Measurements from ENCODE around the gene PARD6G.

Gene PARD6G

DNA sequence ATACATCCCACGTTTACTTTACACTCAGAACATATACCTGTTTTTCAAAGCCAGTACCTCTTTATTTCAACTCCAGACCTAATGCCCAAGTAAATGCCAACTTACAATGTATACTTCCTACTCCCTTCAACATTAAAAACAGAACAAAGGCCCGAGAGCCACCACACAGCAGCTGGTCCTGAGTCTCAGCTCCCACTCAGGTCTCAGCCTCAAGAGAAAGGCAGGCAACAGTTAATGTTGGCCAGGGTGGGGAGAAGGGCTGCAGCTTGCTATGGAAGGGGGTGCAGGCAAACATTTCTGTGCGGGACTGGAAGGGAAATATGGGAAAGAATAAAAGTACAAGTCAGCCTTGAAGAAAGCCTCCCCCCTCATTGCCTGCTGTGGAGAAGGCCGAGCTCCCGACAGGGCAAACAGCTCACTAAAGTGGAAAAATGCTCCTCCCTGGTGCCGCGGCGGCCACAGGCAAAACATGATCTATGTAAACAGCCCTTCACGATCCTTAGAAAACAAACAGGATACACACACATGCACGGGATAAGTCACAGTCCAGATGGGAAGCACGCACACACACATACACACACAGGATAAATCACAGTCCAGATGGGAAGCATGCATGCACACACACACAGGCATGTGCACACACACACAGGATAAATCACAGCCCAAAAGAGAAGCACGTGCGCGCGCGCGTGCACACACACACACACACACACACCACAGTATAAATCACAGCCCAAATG lies 70.8 kb downstream of the PARD6G start:
- Histone ChIP-seq H3K79me2 (no peaks in the 10 kb centered on the region), H3K27me3 (ENCODE audit: control insufficient read depth, insufficient read depth, low read length) (no peaks in the 10 kb centered on the region), H3K9me3 (ENCODE audit: control insufficient read depth, low read length) (no peaks in the 10 kb centered on the region), H3K36me3 (ENCODE audit: control insufficient read depth, insufficient read depth, low read length) (no peaks in the 10 kb centered on the region), H3K4me3 (ENCODE audit: low read depth, low read length) (no peak overlapping the region), H3K4me2 (ENCODE audit: low read length) (no peak overlapping the region), H3K9ac (no peak overlapping the region), H3K4me1 (no peaks in the 10 kb centered on the region), H3K27ac (no peak overlapping the region), H2AFZ (no peak overlapping the region)
- TF ChIP-seq, protein P1, sequence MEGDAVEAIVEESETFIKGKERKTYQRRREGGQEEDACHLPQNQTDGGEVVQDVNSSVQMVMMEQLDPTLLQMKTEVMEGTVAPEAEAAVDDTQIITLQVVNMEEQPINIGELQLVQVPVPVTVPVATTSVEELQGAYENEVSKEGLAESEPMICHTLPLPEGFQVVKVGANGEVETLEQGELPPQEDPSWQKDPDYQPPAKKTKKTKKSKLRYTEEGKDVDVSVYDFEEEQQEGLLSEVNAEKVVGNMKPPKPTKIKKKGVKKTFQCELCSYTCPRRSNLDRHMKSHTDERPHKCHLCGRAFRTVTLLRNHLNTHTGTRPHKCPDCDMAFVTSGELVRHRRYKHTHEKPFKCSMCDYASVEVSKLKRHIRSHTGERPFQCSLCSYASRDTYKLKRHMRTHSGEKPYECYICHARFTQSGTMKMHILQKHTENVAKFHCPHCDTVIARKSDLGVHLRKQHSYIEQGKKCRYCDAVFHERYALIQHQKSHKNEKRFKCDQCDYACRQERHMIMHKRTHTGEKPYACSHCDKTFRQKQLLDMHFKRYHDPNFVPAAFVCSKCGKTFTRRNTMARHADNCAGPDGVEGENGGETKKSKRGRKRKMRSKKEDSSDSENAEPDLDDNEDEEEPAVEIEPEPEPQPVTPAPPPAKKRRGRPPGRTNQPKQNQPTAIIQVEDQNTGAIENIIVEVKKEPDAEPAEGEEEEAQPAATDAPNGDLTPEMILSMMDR (IDR thresholded peaks at IDR 0.05) = no peak

DNA sequence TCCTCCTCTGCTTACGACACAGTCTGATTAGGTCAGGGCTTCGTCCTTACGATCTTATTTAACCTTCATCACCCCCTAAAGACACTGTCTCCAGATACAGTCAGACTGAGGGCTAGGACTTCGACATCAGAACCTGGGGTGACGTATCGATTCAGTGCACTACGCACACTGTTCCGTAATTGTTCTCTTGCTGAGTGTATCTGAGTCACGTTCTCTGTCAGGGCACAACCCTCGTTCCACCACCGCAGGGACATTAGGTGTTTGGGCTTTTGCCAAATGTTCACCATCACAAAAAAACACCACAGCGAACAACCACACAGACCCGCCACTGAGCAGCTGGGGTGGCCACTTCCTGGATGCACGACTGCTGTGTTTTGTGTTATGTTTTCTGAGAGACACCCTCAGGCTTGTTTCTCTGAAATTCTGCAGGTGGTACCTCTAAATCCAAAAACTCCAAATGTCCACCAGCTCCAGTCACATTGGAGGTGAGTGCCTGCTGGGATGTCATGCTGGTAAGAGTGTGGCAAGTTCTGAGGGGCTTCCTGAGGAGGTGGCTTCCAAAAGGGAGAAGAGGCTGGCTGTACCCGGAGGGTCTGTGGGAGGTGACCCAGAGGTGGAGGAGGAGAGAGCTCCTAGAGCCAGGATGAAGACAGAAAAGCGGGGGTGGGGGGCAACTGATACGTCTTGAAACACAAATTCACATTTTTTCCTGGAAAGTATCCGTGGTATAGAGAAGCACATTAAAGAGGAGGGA lies 71.7 kb downstream of the PARD6G start:
- Histone ChIP-seq H3K9me3 (ENCODE audit: control insufficient read depth, low read length) (no peaks in the 10 kb centered on the region), H2AFZ (no peak overlapping the region), H3K4me3 (ENCODE audit: low read depth, low read length) (no peak overlapping the region), H3K36me3 (ENCODE audit: control insufficient read depth, insufficient read depth, low read length) (no peaks in the 10 kb centered on the region), H3K79me2 (no peaks in the 10 kb centered on the region), H3K4me2 (ENCODE audit: low read length) (no peak overlapping the region), H3K9ac (no peak overlapping the region), H3K4me1 (no peaks in the 10 kb centered on the region), H3K27ac (no peak overlapping the region), H3K27me3 (ENCODE audit: control insufficient read depth, insufficient read depth, low read length) (no peaks in the 10 kb centered on the region)
- TF ChIP-seq, protein P1 (IDR thresholded peaks at IDR 0.05) = no peak

DNA sequence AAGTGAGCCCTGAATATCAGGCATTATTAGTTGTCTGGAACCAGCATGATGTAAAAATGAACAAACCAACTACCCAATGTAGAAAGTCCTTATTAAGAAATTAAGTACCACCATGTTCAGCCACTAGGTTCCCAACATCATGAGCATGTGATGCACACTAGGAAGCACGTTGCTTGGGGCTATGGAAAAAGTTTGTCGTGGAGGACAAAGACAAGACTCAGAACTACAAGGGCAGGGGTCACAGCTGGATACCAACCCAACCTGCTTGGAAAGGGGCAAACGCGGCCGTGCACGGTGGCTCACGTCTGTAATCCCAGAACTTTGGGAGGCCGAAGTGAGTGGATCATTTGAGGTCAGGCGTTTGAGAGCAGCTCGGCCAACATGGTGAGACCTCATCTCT lies 74.3 kb downstream of the PARD6G start:
- Histone ChIP-seq H3K79me2 (no peaks in the 10 kb centered on the region), H3K27ac (no peak overlapping the region), H3K9ac (no peak overlapping the region), H3K36me3 (ENCODE audit: control insufficient read depth, insufficient read depth, low read length) (no peaks in the 10 kb centered on the region), H3K4me1 (no peaks in the 10 kb centered on the region), H2AFZ (no peak overlapping the region), H3K9me3 (ENCODE audit: control insufficient read depth, low read length) (no peaks in the 10 kb centered on the region), H3K27me3 (ENCODE audit: control insufficient read depth, insufficient read depth, low read length) (no peaks in the 10 kb centered on the region), H3K4me3 (ENCODE audit: low read depth, low read length) (no peak overlapping the region), H3K4me2 (ENCODE audit: low read length) (no peak overlapping the region)
- TF ChIP-seq, protein P1 (IDR thresholded peaks at IDR 0.05) = no peak

DNA sequence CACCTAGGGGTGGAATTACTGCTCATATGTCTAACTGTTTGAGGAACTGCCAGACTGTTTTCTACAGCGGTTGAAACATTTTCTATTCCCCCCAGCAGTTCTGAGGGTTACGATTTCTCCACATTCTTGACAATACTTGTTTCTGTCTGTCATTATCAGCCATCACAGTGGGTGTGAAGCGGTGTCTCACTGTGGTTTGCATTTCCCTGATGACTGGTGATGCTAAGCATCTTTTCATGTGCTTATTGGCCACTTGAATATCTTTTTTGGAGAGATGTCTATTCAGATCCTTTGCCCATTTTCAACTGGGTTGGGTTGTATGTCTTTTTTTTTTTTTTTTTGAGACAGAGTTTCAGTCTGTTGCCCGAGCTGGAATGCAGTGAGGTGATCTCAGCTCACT lies 75.3 kb downstream of the PARD6G start:
- Histone ChIP-seq H3K79me2 (no peaks in the 10 kb centered on the region), H3K4me3 (ENCODE audit: low read depth, low read length) (no peak overlapping the region), H3K36me3 (ENCODE audit: control insufficient read depth, insufficient read depth, low read length) (no peaks in the 10 kb centered on the region), H3K9ac (no peak overlapping the region), H3K4me2 (ENCODE audit: low read length) (no peak overlapping the region), H2AFZ (no peak overlapping the region), H3K4me1 (no peaks in the 10 kb centered on the region), H3K27ac (no peak overlapping the region), H3K9me3 (ENCODE audit: control insufficient read depth, low read length) (no peaks in the 10 kb centered on the region), H3K27me3 (ENCODE audit: control insufficient read depth, insufficient read depth, low read length) (no peaks in the 10 kb centered on the region)
- TF ChIP-seq, protein P1 (IDR thresholded peaks at IDR 0.05) = no peak

Measured in parathyroid adenoma (tissue), 2 donors.